ENCODE measurements around the gene LHFPL2. TPM values are rescaled to one million over a fixed set of nuclear protein-coding genes. Genes with fewer than 3 reads are reported as not detected.

LHFPL2 gene
- total RNA-seq, 1 experiment from 2014 or later = 17.9 TPM

DNA sequence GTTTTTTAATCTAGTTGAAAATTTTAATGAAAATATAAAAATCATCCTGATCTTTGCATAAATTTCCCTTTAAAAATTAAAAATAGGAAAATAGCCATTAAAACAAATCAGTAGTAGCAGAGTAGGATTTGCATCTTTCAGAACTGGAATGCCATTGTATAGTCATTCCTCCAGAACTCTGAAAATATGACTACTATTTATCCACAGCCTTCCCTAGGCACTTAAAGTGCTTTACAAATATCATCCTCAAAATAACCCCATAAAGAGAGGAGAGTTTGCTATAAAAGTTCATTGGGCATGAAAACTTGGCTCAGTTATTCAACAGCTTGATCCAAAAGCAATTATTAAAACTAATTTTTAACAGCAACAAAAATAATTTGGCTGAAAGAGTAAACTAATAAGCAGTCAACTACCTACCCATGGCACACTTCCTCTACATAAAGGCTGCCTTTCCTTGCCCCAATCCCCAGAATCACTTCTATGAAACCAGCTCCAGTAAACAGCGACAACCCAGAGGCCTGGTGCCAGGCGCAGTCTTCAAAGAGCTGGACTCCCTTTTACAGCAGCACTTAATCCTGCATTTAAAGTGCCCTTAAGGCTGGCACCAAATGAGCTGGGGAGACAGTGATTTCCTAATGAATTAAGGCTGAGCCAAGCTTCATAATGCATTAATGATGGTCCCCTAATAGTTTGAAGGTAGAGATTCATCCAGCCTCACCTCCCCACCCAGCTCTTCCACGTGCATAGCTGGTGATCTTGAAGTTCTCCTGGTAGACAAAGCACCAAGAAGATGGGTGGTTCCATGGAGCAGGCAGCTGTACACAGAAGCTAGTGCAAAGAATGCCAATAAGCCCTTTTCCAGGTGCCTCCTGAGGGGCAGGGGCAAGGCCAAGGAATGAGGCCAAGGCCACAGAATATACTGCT is 36.1 kb downstream of the LHFPL2 start:
- Histone ChIP-seq H3K27me3 (ENCODE audit: insufficient read depth, low read length) (no peaks in the 10 kb centered on the region), H3K9me3 (ENCODE audit: control insufficient read depth in 1 of 2, insufficient read depth in 1 of 2, low read depth in 1 of 2, low read length in 2 of 2) (no peaks in the 10 kb centered on the region), H3K4me1 (ENCODE audit: control insufficient read depth in 1 of 2, insufficient read depth in 2 of 2, low read length in 2 of 2) (peaks cover 3 to 19% of the 10 kb centered on the region in 2 experiments), H3K9ac (ENCODE audit: low read length) (no peak overlapping the region), H3K27ac (ENCODE audit: low read depth, low read length) (no peak overlapping the region), H4K20me1 (ENCODE audit: insufficient read depth) (no peaks in the 10 kb centered on the region), H2AFZ (ENCODE audit: low read depth, low read length, poor library complexity, severe bottlenecking) (no peak overlapping the region), H3K9me2 (ENCODE audit: insufficient read depth) (no peaks in the 10 kb centered on the region), H3K4me2 (ENCODE audit: low read length) (no peak overlapping the region), H3K79me2 (ENCODE audit: insufficient read depth, low read length) (no peaks in the 10 kb centered on the region), H3K36me3 (ENCODE audit: control insufficient read depth in 1 of 2, insufficient read depth in 2 of 2, low read length in 2 of 2) (no peaks in the 10 kb centered on the region), H3K4me3 (replicated peaks in 1 of 2; ENCODE audit: low read depth in 1 of 2, low read length in 2 of 2) (no peak overlapping the region)
- DNase-seq (ENCODE audit: low read depth, low spot score) (no peak), ATAC-seq (no peak)
- ChIA-PET RAD21 (ENCODE audit: low non-redundant PET in 1 of 2, low total read pairs in 2 of 2, uncharacterized antibody in 2 of 2, unreplicated experiment in 2 of 2) (no interaction called here), CTCF (no interaction called here), POLR2A (no interaction called here)
- TF ChIP-seq ZNF274 (IDR thresholded peaks at IDR 0.05; ENCODE audit: low read depth, low read length) = no peak
- no peak for TF ChIP-seq TCF7L2 (IDR thresholded peaks at IDR 0.05; ENCODE audit: borderline replicate concordance, extremely low read depth, insufficient read depth, insufficient read length)
- no TSS peak for BruUV-seq (replicated peaks)
- intact Hi-C loops (cut with micrococcal nuclease) = no loop called here

DNA sequence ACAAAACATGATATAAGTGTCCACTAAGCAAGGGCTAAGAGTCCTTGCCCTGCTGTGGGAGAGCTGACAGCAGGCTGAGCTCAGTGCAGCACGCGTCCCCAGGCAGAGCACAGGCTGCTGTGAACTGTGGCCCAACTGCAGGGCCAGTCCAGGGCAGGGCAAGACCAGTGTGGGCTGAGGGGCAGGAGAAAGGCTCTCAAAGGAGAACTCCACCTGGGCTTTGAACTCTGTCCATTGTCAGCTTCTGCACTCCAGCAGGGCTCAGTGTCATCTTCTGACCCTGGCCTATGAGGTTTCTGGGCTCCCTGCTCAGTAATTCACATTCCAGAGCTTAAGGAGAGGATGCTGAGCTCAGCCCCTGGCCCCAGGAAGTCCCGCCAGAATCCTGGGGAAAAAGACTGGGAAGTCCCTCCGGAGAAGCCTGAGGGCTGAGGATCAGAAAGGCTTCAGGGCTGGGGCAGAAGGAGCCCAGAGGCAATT is 37.4 kb downstream of the LHFPL2 start:
- H3K9me2 ChIP-seq (ENCODE audit: insufficient read depth) = no peaks in the 10 kb centered on the region
- ATAC-seq (no peak), DNase-seq (ENCODE audit: low read depth, low spot score) (no peak)
- no peak overlapping the region for H3K9ac ChIP-seq (ENCODE audit: low read length)
- H4K20me1 ChIP-seq (ENCODE audit: insufficient read depth) = no peaks in the 10 kb centered on the region
- H3K9me3 ChIP-seq (ENCODE audit: control insufficient read depth in 1 of 2, insufficient read depth in 1 of 2, low read depth in 1 of 2, low read length in 2 of 2) = no peaks in the 10 kb centered on the region
- H3K4me2 ChIP-seq (ENCODE audit: low read length) = no peak overlapping the region
- no peaks in the 10 kb centered on the region for H3K27me3 ChIP-seq (ENCODE audit: insufficient read depth, low read length)
- ChIA-PET RAD21 (ENCODE audit: low non-redundant PET in 1 of 2, low total read pairs in 2 of 2, uncharacterized antibody in 2 of 2, unreplicated experiment in 2 of 2) (no interaction called here), POLR2A (no interaction called here), CTCF (no interaction called here)
- H3K27ac ChIP-seq (ENCODE audit: low read depth, low read length) = no peak overlapping the region
- peaks cover 3 to 15% of the 10 kb centered on the region in 2 experiments; a peak in 3 of 4 replicates for H3K4me1 ChIP-seq (ENCODE audit: control insufficient read depth in 1 of 2, insufficient read depth in 2 of 2, low read length in 2 of 2)
- no peak overlapping the region for H2AFZ ChIP-seq (ENCODE audit: low read depth, low read length, poor library complexity, severe bottlenecking)
- H3K36me3 ChIP-seq (ENCODE audit: control insufficient read depth in 1 of 2, insufficient read depth in 2 of 2, low read length in 2 of 2) = no peaks in the 10 kb centered on the region
- intact Hi-C loops (cut with micrococcal nuclease) = no loop called here
- no TSS peak for BruUV-seq (replicated peaks)
- no peaks in the 10 kb centered on the region for H3K79me2 ChIP-seq (ENCODE audit: insufficient read depth, low read length)
- H3K4me3 ChIP-seq (replicated peaks in 1 of 2; ENCODE audit: low read depth in 1 of 2, low read length in 2 of 2) = no peak overlapping the region
- TF ChIP-seq SP1 (IDR thresholded peaks at IDR 0.05; ENCODE audit: low read depth) (no peak), ZNF274 (IDR thresholded peaks at IDR 0.05; ENCODE audit: low read depth, low read length) (no peak), YY1 (IDR thresholded peaks at IDR 0.05; ENCODE audit: extremely low read depth, insufficient replicate concordance, low read depth, low read length) (no peak), TCF7L2 (IDR thresholded peaks at IDR 0.05; ENCODE audit: borderline replicate concordance, extremely low read depth, insufficient read depth, insufficient read length) (no peak), EZH2 (IDR thresholded peaks at IDR 0.05) (no peak), ZFX (IDR thresholded peaks at IDR 0.05) (no peak), CEBPB (IDR thresholded peaks at IDR 0.05; ENCODE audit: low read depth) (no peak), RAD21 (IDR thresholded peaks at IDR 0.05; ENCODE audit: low read depth) (no peak), EZH2phosphoT487 (IDR thresholded peaks at IDR 0.05; ENCODE audit: borderline replicate concordance) (no peak), FOSL1 (IDR thresholded peaks at IDR 0.05; ENCODE audit: low read depth) (no peak), JUND (IDR thresholded peaks at IDR 0.05) (no peak), EGR1 (IDR thresholded peaks at IDR 0.05; ENCODE audit: low read depth) (no peak)
- TF ChIP-seq, protein P1, sequence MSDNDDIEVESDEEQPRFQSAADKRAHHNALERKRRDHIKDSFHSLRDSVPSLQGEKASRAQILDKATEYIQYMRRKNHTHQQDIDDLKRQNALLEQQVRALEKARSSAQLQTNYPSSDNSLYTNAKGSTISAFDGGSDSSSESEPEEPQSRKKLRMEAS (IDR thresholded peaks at IDR 0.05) = no peak
- TF ChIP-seq, protein P2, sequence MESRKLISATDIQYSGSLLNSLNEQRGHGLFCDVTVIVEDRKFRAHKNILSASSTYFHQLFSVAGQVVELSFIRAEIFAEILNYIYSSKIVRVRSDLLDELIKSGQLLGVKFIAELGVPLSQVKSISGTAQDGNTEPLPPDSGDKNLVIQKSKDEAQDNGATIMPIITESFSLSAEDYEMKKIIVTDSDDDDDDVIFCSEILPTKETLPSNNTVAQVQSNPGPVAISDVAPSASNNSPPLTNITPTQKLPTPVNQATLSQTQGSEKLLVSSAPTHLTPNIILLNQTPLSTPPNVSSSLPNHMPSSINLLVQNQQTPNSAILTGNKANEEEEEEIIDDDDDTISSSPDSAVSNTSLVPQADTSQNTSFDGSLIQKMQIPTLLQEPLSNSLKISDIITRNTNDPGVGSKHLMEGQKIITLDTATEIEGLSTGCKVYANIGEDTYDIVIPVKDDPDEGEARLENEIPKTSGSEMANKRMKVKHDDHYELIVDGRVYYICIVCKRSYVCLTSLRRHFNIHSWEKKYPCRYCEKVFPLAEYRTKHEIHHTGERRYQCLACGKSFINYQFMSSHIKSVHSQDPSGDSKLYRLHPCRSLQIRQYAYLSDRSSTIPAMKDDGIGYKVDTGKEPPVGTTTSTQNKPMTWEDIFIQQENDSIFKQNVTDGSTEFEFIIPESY (IDR thresholded peaks at IDR 0.05; ENCODE audit: extremely low read depth, insufficient replicate concordance, low read length) = no peak
- TF ChIP-seq, protein P3, sequence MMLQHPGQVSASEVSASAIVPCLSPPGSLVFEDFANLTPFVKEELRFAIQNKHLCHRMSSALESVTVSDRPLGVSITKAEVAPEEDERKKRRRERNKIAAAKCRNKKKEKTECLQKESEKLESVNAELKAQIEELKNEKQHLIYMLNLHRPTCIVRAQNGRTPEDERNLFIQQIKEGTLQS (IDR thresholded peaks at IDR 0.05) = no peak
